GM21367 (cell line): Measurements from ENCODE around the gene CDRT4.
"Not testable (repeated sequence)": the region's sequence is repeated elsewhere in the genome, so short reads cannot be mapped to it uniquely, and the experiment has no call there.

ENCODE experiments used
- ATAC-seq: cut with Tn5 transposase; IDR thresholded peaks from one replicate; pipeline ENCODE4 v1.9.1; 2021; ENCODE audit not compliant: unreplicated experiment

The CDRT4 gene

GRCh38 chr17:15467592-15467991 is at the start of gene CDRT4:
CDRT4 (minus strand) TSS chr17:15467621; CDS start chr17:15440238, 27,383 bp downstream.
- ATAC-seq: no peak

- ATAC-seq: no peak
These were observed 48.7 kb upstream of the CDRT4 start for GRCh38 chr17:15516150-15516549.

GRCh38 chr17:15514469-15514868 is 47.0 kb upstream of the CDRT4 start:
- no peak for ATAC-seq

- ATAC-seq: no peak
These were observed 46.5 kb upstream of the CDRT4 start for GRCh38 chr17:15513856-15514459.

GRCh38 chr17:15513058-15513791 is 45.8 kb upstream of the CDRT4 start:
- no peak for ATAC-seq

- ATAC-seq: no peak
These were observed 44.8 kb upstream of the CDRT4 start for GRCh38 chr17:15512071-15512709.

- no peak for ATAC-seq
These were observed 43.7 kb upstream of the CDRT4 start for GRCh38 chr17:15511142-15511541.

GRCh38 chr17:15510361-15510760 is 42.9 kb upstream of the CDRT4 start:
- no peak for ATAC-seq

- no peak for ATAC-seq
These were observed 41.7 kb upstream of the CDRT4 start for GRCh38 chr17:15509095-15509494.

GRCh38 chr17:15508466-15508865 is 41.0 kb upstream of the CDRT4 start:
- no peak for ATAC-seq

- ATAC-seq: no peak
These were observed 40.5 kb upstream of the CDRT4 start for GRCh38 chr17:15507896-15508295.

- ATAC-seq: no peak
These were observed 39.6 kb upstream of the CDRT4 start for GRCh38 chr17:15507001-15507400.

- not testable (repeated sequence) for ATAC-seq
These were observed 38.3 kb upstream of the CDRT4 start for GRCh38 chr17:15505708-15506107.

- ATAC-seq: no peak
These were observed 36.3 kb upstream of the CDRT4 start for GRCh38 chr17:15503731-15504130.

GRCh38 chr17:15502369-15503112 is 35.1 kb upstream of the CDRT4 start:
- peak; percentile 54 for ATAC-seq

GRCh38 chr17:15501793-15502192 is 34.4 kb upstream of the CDRT4 start:
- no peak for ATAC-seq

GRCh38 chr17:15501282-15501681 is 33.9 kb upstream of the CDRT4 start:
- no peak for ATAC-seq

GRCh38 chr17:15498107-15498506 is 30.7 kb upstream of the CDRT4 start:
- ATAC-seq: no peak

GRCh38 chr17:15496735-15497670 is 29.6 kb upstream of the CDRT4 start:
- ATAC-seq: no peak

- ATAC-seq: no peak
These were observed 27.4 kb upstream of the CDRT4 start for GRCh38 chr17:15494821-15495220.

- ATAC-seq: no peak
These were observed 26.2 kb upstream of the CDRT4 start for GRCh38 chr17:15493693-15494035.
